SKM-1 treated with dmso at 0.1 percent for 144 hours (cell line): Measurements from ENCODE around the gene MAGEA3.
"Not testable (repeated sequence)": the region's sequence is repeated elsewhere in the genome, so short reads cannot be mapped to it uniquely, and the experiment has no call there.

ENCODE experiments used
- DNase-seq: peaks from one replicate; lab custom pipeline; 2025; ENCODE audit not compliant: unreplicated experiment; lab: John Stamatoyannopoulos, UW

The MAGEA3 gene, protein sequence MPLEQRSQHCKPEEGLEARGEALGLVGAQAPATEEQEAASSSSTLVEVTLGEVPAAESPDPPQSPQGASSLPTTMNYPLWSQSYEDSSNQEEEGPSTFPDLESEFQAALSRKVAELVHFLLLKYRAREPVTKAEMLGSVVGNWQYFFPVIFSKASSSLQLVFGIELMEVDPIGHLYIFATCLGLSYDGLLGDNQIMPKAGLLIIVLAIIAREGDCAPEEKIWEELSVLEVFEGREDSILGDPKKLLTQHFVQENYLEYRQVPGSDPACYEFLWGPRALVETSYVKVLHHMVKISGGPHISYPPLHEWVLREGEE

DNA sequence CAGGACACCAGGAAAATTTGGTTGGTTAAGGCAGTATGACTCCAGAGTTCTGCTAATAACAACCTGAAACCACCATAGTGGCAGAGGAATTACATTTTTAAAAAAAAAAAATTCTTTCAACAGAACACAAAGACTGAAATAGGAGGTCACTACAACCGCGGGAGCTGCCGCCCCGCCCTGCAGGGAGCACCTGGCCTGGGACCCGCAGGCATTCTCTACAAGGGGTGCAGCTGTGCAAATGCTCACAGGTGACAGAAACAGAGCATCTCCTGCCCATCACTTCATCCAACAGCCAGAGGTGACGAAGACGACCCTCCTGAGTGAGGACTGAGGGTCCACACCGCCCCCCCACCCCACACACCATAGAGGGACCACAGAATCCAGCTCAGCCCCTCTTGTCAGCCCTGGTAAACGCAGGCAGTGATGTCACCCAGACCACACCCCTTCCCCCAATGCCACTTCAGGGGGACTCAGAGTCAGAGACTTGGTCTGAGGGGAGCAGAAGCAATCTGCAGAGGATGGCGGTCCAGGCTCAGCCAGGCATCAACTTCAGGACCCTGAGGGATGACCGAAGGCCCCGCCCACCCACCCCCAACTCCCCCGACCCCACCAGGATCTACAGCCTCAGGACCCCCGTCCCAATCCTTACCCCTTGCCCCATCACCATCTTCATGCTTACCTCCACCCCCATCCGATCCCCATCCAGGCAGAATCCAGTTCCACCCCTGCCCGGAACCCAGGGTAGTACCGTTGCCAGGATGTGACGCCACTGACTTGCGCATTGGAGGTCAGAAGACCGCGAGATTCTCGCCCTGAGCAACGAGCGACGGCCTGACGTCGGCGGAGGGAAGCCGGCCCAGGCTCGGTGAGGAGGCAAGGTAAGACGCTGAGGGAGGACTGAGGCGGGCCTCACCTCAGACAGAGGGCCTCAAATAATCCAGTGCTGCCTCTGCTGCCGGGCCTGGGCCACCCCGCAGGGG lies at the start of gene MAGEA3:
MAGEA3 (plus strand) TSS at position 843 of the 980 bp plus-strand sequence. CDS start 2,039 bp downstream, outside the sequence.
- DNase-seq = not testable (repeated sequence)

DNA sequence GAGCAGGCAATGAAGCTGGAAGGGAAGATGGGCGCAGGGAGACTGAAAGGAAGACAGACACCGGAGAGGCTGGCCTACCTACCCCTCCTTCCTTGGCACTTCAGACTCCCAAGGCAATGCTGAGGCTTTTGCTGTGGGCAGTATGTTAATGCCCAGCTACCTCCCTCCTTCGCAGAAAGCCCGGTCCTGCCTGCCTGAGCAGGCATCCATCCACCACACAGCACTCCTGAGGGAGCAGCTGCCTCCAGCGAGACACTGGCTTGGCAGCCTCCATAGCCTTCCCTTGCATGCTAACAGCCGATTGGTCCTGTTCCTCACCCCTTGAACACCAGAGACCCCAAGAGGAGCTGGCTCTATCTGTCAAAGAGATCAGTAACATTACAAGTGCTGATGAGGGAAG lies 46.5 kb upstream of the MAGEA3 start:
- DNase-seq = no peak

DNA sequence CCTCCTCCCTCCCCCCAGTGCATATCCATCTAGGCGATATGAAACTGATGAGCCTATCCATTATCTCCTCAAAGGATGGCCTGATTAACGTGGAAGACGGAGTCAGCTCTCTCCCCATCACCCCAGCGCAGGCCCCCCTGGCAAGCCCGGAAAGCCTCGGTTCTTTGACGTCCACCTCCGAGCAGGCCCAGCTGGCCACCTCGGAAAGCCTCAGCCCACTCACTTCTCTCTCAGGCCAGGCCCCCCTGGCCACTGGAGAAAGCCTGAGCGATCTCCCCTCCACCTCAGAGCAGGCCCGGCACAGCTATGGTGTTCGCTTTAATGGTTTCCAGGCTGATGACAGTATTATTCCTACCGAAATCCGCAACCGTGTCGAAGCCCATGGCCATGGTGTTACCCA lies 46.1 kb upstream of the MAGEA3 start:
- no peak for DNase-seq

DNA sequence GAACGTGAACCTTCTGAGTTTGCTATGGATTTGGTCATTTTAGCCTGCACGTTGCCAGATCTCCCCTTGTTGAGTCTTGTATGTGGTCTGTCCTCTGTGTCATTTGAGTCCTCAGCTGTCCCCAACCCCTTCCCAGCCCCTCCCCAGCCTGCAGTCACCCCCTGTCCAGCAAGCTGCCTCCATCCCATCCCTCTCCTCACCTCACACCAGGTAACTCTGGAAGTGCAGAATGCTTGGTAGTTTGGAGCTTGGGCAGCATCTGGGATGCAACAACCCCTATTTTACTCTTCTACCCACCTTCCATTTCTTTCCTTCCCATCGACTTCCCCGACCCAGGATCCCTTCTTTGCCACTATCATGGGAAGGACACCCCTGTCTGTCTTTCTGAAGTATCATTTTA lies 42.5 kb upstream of the MAGEA3 start:
- DNase-seq = no peak

DNA sequence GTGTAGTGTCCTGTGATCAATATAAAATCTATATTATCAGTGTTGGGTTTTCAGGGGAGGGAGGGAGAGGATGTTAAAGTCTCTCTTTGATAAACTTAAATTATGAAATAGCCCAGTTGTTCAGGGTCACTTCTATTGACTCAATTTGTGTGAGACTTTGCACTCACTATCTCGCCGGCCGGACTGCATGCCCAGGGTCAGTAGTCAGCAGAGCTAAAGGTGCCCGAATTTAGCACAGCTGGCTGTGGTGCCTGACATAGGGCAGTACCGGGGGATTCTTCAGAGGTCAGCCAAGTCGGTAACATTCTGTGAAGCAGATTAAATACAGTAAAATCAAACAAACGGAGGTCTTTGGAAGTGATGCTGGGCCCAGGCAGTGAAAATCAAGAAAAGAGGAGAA lies 41.7 kb upstream of the MAGEA3 start:
- DNase-seq = no peak

DNA sequence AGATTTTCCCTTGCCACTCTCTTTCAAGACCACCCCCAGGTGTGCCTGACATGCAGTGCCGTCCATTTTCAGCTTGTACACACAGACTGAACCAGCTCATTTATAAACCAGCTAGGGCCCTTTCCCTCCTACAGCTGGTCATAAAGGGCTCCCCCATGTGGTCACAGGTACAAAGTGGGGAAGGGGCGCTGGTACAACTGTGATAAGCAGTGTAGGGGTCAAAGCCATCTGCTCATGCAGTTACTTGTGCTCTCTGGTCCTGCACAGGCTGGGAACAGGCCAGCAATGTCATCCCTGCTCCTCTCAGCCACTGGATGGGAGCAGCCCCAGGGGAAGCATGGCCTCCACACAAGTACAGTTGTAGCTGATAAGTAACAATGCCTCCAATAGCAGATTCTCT lies 40.3 kb upstream of the MAGEA3 start:
- no peak for DNase-seq

DNA sequence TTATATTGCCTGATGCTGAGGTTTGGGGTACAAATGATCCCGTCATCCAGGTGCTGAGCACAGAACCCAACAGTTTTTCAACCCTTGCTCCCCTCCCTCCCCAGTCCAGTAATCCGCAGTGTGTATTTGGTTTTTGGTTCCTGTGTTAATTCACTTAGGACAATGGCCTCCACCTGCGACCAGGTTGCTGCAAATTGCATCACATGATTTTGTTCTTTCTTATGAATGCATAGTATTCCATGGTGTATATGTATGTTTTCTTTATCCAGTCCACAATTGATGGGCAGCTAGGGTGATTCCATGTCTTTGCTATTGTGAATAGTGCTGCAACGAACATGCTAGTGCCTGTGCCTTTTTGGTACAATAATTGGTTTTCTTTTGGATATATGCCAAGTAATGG lies 35.5 kb upstream of the MAGEA3 start:
- no peak for DNase-seq

DNA sequence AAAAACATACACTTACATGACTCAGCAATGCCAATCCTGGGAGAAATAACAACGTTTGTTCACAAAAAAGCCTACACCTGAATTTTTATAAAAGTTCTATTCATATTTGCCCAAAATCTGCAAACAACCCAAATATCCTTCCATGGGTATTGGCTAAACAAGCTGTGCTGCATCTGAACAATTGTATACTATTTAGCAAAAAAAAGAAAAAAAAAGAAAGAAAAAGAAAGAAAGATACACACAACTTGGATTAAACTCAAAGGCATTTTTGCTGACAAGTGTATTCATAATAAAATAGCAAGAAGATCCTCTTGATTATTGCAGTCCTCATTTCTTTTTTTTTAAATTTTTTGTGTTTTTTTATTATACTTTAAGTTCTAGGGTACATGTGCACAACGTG lies 24.5 kb upstream of the MAGEA3 start:
- DNase-seq = no peak

DNA sequence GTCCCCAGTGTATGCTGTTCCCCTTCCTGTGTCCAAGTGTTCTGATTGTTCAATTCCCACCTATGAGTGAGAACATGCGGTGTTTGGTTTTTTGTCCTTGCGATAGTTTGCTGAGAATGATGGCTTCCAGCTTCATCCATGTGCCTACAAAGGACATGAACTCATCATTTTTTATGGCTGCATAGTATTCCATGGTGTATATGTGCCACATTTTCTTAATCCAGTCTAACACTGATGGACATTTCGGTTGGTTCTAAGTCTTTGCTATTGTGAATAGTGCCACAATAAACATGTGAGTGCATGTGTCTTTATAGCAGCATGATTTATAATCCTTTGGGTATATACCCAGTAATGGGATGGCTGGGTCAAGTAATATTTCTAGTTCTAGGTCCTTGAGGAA lies 23.9 kb upstream of the MAGEA3 start:
- not testable (repeated sequence) for DNase-seq

DNA sequence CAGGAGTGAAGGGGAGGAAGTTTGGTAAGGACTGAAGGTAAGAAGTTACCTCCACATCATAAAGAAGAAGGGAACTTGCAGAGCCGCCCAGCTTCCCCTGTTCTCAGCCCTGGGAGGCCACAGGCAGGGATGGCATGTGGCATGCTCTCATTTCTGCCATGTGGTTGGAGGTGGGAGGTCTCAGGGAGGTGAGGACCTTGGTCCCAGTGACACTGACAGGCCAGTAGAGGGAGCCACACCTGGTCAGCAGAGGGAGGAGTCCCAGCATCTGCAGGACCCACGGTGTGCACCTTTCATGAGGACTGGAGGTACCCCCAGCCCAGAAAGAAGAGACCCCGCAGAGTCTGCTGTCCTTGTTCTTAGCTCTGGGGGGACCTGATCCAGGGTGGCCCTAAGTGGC lies 17.6 kb upstream of the MAGEA3 start:
- DNase-seq = not testable (repeated sequence)

DNA sequence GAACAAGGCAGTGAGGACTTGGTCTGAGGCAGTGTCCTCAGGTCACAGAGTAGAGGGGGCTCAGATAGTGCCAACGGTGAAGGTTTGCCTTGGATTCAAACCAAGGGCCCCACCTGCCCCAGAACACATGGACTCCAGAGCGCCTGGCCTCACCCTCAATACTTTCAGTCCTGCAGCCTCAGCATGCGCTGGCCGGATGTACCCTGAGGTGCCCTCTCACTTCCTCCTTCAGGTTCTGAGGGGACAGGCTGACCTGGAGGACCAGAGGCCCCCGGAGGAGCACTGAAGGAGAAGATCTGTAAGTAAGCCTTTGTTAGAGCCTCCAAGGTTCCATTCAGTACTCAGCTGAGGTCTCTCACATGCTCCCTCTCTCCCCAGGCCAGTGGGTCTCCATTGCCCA lies 1.8 kb downstream of the MAGEA3 start:
- DNase-seq = not testable (repeated sequence)

DNA sequence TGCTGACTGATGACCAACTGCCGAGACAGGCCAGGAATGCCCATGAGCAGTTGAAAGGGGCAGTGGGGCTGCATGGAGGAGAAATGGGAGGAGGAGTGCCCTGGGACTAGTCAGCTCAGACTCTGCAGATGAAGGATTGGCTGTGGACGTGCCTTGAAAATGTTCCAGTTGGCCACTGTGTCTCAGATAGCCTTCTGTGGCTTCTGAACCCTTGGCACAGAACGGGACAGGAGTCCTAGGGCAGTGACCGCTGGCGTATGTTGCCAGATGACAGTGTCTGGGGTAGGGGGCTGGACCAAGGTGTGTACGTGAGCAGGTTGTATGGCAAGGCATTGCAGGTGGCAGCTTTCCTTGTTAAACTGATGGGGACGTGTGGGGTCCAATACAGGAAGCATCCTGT lies 7.9 kb downstream of the MAGEA3 start:
- not testable (repeated sequence) for DNase-seq

DNA sequence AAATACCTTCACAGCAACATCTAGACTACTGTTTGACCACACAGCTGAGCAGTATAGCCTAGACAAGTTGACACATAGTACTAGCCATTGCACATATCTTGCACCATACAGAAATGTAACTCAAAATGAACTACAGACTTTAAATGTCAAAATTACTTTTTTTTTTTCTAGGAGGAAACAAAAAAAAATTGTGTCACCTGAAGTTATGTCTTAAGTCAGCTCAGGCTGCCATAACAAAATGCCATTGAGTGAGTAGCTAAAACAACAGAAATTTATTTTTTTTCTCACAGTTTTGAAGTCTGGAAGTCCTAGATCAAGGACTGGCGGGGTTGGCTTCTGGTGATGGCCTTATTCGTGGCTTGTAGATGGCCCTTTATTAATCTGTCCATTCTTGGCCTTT lies 10.6 kb downstream of the MAGEA3 start, which contains the start of gene CSAG2:
CSAG2 (minus strand) TSS at position 101 of the 400 bp plus-strand sequence. CDS start 161 bp downstream, outside the sequence.
- DNase-seq = not testable (repeated sequence)

DNA sequence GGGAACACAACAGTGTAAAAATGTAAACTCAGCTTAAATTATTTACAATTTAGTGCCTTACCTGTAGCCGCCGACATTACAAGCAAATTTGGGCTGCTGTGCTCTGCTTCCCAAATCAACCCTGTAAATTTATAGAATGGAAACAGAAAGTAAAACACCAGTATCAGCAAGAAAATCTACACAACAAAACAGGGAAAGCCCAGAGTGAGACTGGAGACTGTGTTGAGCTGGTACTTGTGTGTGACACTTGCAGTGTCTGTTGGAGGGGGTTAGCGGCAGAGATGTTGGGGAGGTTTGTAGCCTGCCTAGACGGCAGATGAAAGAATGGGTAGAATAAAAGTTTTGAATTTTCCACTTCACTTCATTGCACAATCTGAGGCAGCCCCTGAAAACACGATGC lies 14.6 kb downstream of the MAGEA3 start:
- not testable (repeated sequence) for DNase-seq

DNA sequence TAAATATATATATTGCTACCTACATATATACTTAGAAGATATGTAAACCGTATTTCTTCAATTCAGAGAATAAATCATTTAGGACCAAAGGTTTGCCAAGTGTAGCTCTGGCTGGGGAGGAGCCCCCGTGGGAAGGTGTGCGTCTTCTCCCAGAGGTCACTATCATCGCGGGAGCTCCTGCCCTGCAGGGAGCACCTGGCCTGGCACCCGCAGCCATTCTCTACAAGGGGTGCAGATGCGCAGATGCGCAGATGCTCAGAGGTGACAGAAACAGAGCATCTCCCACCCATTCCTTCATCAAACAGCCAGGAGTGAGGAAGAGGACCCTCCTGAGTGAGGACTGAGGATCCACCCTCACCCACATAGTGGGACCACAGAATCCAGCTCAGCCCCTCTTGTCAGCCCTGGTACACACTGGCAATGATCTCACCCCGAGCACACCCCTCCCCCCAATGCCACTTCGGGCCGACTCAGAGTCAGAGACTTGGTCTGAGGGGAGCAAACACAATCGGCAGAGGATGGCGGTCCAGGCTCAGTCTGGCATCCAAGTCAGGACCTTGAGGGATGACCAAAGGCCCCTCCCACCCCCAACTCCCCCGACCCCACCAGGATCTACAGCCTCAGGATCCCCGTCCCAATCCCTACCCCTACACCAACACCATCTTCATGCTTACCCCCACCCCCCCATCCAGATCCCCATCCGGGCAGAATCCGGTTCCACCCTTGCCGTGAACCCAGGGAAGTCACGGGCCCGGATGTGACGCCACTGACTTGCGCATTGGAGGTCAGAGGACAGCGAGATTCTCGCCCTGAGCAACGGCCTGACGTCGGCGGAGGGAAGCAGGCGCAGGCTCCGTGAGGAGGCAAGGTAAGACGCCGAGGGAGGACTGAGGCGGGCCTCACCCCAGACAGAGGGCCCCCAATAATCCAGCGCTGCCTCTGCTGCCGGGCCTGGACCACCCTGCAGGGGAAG lies 15.5 kb downstream of the MAGEA3 start, which contains the start of gene MAGEA2B:
MAGEA2B (plus strand) TSS at position 814 of the 973 bp plus-strand sequence. CDS start 2,479 bp downstream, outside the sequence.
- DNase-seq = not testable (repeated sequence)

DNA sequence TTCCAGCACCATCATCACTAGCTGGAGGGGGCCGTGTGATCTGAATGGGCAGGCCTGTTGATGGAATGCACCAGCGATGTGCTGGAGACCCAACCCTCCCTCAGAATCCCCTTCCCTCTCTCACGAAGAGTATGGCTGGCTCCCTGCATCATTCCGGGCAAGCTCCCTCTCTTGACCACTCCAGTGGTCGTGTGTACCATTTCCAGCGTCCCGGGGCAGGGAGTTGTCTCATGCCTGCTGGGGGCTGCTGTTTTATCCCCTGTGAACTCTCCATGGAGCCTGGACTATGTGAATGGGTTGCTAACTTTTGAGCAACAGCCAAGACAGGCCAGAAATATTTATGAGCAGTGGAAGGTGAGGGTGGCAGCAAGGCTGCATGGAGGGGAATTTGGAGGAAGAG lies 26.8 kb downstream of the MAGEA3 start:
- no peak for DNase-seq

DNA sequence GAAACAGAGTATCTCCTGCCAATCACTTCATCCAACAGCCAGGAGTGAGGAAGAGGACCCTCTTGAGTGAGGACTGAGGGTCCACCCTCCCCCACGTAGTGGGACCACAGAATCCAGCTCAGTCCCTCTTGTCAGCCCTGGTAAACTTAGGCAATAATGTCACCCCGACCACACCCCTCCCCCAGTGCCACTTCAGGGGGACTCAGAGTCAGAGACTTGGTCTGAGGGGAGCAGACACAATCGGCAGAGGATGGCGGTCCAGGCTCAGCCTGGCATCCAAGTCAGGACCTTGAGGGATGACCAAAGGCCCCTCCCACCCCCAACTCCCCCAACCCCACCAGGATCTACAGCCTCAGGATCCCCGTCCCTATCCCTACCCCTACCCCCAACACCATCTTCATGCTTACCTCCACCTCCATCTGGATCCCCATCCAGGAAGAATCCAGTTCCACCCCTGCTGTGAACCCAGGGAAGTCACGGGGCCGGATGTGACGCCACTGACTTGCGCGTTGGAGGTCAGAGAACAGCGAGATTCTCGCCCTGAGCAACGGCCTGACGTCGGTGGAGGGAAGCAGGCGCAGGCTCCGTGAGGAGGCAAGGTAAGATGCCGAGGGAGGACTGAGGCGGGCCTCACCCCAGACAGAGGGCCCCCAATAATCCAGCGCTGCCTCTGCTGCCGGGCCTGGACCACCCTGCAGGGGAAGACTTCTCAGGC lies 34.8 kb downstream of the MAGEA3 start, which contains the start of the genes CSAG1 and MAGEA12:
CSAG1 (minus strand) TSS at position 461 of the 715 bp plus-strand sequence. CDS start 1,261 bp downstream, outside the sequence.
MAGEA12 (plus strand) TSS at position 497 of the 715 bp plus-strand sequence. CDS start 2,405 bp downstream, outside the sequence.
- DNase-seq = no peak

DNA sequence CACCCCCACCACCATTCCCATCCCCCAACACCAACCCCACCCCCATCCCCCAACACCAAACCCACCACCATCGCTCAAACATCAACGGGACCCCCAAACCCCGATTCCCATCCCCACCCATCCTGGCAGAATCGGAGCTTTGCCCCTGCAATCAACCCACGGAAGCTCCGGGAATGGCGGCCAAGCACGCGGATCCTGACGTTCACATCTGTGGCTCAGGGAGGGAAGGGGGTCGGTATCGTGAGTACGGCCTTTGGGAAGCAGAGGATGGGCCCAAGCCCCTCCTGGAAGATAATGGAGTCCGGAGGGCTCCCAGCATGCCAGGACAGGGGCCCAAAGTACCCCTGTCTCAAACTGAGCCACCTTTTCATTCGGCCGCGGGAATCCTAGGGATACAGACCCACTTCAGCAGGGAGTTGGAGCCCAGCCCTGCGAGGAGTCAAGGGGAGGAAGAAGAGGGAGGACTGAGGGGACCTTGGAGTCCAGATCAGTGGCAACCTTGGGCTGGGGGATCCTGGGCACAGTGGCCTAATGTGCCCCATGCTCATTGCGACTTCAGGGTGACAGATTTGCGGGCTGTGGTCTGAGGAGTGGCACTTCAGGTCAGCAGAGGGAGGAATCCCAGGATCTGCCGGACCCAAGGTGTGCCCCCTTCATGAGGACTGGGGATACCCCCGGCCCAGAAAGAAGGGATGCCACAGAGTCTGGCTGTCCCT lies 35.7 kb downstream of the MAGEA3 start:
- not testable (repeated sequence) for DNase-seq

DNA sequence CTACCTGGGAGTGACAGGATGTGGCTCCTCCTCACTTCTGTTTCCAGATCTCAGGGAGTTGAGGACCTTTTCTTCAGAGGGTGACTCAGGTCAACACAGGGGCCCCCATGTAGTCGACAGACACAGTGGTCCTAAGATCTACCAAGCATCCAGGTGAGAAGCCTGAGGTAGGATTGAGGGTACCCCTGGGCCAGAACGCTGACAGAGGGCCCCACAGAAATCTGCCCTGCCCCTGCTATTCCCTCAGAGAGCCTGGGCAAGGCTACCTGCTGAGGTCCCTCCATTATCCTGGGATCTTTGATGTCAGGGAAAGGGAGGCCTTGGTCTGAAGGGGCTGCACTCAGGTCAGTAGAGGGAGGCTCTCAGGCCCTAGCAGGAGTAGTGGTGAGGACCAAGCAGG lies 36.5 kb downstream of the MAGEA3 start:
- DNase-seq = no peak
